HG03354 (cell line): ENCODE measurements around the gene CRAT.
"Not testable (repeated sequence)": the region's sequence is repeated elsewhere in the genome, so short reads cannot be mapped to it uniquely, and the experiment has no call there.

Source experiments
- ATAC-seq: cut with Tn5 transposase; IDR thresholded peaks from one replicate; pipeline ENCODE4 v1.9.1; 2021; ENCODE audit warnings: mild to moderate bottlenecking; ENCODE audit not compliant: unreplicated experiment, poor library complexity, severe bottlenecking

CRAT gene

DNA sequence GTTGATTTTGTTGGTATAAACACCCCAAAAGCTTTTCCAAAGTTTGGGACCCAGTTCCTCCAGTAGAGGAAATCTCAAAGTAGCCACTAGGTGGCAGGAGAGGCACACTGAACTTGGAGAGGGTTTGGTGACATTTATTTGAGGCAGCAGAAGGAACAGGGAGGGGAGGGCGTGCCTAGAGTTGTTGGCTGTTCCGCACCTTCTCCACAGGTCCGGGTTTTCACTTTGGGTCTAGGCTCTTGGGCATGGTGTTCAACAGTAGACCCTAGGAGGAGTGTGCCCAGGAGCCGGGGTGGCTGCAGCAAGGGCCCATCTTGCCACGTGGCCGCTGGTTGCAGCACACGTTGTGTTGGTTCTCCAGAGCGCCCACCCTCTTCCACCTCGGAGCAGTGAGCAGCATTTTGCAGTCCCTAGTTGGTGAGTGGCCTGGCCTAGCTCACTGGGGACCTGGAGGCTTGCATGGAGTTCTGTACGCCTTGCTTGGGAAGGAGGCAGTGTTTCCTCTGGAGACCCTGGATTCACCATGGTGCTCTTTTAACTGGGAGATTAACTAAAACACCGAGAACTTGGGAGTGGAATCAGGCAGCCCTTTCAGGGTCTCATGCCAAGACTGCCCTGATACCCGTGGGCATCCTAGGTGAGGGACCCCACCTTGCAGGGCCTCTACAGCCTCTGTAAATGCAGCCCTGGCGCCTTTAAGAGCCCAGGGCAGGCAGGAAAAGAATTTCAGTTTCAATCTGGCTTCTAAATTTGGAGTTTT lies 28.8 kb upstream of the CRAT start:
- ATAC-seq, result peak; percentile 37

DNA sequence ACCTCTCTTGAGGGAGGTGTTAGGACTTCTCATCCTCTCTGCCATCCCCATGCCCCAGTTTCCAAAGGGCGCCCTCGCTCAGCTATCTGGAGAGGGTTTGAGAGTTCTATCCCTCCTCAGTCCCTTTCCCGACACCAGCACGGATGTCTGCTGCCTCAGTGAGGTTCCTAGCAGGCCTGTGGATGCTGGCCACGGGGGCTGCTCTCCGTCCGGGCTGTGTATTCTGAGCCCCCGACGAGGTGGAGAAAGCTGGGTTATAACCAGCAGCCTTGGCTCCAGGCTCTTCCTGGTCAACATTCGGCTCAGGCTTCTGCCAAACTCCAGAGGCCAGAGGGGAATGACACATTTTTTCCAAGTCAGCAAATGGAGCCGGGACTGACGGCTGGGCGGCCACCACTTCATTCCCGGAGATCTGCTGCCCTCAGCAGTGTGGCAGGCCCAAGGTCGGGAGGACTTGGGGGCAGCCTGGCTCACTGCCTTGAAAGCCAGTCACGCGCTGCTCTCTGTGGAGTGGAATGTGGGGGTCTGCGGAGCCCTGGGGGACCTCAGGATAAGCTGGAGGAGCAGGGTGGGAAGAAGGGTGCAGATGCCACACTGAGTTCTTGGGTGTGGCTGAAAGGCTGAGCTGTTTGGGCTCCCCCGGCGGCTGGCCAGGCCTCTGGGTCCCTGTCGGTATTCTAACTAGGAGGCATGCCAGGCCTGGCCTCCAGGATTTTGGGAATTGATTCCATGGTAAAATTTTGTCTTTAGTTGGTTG lies 28.1 kb upstream of the CRAT start:
- no peak for ATAC-seq

DNA sequence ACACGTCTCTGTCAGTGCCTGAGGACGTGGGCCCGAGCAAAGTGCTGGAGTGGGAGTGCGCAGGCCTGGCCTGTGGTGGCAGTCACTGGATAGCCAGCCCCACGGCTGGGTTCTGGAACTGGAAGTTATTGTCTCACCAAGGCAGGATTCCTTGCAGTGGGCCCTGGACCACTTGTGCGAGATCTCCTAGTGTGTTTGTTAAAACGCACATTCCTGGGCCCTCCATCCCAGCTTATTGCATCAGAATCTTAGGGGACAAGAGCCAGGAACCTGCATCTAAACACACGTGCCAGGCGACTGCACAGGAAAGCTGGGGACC lies 27.5 kb upstream of the CRAT start:
- ATAC-seq, result no peak

DNA sequence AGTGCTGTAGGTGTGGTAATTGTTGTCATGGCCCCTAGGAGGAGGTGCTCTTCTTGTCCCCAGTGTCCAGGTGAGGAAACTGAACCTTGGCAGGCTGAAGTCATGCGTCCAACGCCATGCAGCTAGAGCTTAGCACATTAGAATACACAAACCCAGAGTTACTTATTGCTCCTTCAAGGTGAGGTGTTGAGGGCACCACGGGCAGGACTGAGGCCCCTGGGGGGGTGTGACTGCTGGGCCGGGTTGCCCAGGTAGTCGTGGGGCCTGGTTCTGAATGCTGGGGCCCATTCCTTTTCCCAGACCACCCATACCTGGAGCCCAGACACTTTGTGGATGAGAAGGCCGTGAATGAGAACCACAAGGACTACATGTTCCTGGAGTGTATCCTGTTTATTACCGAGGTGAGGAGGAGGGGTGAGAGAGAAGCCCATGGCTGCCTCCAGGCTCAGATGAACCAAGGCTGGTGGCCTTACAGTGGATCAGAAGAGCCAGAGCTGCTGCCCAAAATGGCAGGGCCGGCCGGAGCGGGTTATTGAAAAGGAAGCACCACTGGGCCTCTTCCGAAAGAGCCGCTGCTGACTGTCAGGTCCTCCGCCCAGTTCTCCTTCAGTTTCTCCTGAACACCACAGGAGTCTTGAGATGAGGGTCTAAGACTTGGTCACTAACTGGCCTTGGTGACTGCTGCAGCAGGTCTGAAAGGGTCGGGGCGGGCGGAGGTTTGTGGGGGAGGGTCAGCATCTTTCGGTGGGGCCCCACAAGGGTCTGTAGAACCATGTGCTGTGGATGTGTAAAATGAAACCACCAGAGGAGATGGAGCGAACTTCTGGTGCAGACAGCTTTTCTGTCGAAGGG lies 26.9 kb upstream of the CRAT start:
- no peak for ATAC-seq

DNA sequence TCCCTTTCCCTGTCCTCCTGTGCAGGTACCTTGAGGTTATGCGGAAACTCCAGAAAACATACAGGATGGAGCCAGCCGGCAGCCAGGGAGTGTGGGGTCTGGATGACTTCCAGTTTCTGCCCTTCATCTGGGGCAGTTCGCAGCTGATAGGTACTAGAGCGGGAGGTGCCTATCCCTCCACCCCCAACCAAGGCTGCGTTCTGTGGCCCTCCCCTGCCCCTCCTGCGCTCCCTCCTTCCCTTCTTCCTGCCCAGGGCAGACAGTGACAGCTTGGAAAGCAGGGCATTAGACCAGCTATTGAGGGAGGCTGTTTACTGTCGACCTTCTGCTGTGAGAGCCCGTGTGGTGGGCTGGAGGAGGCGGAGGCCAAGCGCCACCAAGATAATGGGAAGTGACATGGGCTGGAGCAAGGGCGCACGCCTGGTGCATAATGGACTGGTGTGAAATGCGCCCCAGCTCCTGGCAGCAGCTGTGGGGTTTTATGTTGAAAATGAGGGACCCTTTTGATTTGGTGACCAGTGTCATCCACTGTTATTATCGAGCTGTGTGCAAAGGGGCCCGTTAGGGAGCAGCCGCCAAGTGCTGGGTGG lies 25.9 kb upstream of the CRAT start:
- ATAC-seq, result no peak

GRCh38 chr9:129135476-129135875 lies 24.9 kb upstream of the CRAT start:
- ATAC-seq, result no peak

- ATAC-seq, result no peak
Observed at GRCh38 chr9:129133082-129133481, 22.5 kb upstream of the CRAT start.

DNA sequence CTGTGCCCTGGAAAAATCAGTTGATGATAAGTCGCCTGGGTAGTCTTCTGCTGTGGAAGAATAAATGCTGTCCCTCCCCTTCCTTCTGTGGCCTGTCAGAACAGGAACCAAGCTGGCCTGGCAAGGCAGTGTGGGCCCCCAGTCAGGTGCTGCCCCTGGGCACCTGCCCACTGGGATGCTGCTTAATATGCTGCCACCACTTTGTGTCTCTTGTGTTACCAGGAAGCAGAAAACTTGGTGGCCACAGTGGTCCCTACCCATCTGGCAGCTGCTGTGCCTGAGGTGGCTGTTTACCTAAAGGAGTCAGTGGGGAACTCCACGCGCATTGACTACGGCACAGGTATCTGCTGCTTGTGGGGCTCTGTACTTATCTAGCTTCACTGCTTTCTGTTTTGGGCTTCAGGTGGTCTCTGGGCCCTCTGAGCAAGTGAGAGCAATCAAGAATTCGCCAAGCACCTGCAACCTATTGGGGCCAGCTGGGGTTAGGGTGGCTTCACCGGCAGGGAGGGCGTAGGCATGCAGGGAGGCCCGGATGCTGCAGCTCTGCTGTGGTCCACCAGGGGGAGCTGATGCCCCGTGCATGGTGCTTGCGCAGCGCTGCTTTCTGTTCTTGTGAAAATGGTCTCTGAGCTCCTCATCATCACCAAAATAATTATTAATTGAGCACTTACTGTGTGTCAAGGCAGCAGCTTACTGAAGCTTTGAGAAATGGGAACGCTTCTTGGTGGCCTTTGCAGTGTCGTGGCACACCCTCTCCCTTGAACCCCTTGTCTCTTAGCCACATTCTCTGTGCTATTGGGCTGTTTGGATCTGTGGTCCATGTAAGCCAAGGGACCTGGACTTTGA lies 20.9 kb upstream of the CRAT start:
- peak; percentile 75 for ATAC-seq

GRCh38 chr9:129130791-129131190 lies 20.2 kb upstream of the CRAT start:
- ATAC-seq, result no peak

DNA sequence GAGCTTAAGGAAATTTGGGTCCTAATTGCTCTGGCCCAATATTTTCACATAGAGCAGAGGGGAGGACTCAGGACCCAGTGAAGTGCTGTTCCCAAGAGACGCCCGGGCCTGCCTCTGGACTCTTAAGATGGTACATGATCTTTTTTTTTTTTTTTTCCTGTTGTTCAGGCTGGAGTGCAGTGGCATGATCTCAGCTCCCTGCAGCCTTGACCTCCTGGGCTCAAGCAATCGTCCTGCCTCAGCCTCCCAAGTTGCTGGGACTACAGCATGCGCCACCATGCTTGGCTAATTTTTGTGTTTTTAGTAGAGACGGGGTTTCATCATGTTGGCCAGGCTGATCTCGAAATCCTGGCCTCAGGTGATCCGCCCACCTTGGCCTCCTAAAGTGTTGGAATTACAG lies 19.7 kb upstream of the CRAT start:
- not testable (repeated sequence) for ATAC-seq

GRCh38 chr9:129128689-129129088 lies 18.1 kb upstream of the CRAT start:
- no peak for ATAC-seq

DNA sequence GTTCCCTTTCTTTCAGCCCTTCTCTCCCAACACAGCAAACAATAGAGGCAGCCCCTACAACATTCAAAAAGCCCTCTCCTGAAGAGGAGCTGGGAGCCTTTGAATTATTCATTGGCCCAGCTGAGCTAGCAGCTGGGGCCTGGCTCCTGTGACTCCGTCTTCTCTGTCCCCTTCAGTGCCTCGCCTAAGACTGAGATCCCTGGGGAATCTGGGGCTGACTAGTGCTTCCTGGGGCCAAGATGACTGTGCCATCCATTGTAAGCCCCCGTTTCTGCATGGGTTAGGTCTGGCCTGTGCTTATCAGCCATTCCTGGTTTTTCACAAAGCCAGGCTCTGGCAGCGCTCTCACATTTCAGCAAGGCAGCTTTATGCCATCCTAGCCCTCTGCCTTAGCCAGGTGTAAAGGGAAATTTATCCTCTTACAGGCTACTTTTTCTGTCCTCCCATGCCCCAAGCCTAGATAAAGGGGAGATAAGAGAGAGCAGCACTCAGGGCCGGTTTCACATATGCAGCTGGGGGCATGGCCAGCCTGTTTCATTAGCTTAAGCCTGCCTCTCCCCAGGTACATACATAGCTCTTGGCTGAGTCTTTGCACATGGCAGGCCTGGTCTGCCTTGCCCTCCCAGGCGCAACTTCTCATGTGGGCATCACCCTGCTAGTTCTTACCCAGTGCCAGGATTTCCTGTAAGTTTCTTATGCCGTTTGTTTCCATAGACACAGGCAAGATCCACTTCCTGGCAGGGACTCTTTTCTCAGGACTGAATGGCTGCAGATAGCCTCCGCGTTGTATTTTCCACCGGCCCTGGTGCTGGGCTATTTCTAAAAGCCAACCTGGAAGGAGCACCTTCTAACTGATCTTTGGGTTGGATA lies 16.4 kb upstream of the CRAT start:
- ATAC-seq, result no peak

DNA sequence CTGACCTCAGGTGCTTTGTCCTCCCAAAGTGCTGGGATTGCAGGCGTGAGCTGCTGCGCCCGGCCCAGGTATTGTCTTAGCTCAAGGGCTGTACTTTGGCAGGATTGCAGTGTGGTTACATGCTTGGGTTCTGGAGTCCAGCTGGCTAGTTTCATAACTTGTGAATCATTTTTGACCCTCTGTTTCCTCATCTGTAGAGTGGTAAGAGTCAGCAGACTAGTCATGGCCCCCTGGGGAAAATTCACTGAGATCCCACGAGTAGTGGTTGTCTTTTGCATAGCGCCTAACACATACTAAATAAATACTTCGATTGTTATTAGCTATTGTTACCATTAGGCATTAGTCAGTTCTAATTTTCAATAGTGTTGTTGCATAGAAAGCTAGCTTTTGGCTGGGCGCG lies 14.9 kb upstream of the CRAT start:
- no peak for ATAC-seq

DNA sequence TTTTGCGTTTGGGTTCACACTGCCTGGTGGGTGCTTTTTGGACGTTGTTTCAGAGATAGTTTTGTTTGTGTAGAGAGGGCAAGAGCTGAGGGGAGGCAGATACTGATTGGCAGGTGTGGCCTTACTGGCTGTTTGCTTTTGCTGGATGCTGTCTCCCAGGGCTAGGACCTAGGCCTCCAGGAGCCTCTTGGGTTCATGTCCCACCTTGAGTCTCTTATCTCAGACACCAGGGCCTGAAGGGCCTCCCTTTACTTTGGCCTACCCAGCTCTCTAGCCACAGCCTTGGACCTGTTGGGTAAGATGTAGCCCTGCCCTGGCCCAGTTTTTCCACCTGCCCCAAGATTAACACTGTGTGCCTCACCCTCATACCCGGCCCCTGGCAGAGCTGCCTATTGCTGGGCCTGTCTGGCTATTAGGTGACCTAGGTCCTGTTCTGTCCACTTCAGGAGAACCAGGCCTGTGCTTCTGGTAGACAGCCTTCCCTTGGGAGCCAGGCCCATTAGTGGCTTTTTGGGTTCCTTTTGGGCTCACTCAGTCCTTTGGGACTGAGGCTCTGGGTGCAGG lies 14.0 kb upstream of the CRAT start:
- no peak for ATAC-seq

DNA sequence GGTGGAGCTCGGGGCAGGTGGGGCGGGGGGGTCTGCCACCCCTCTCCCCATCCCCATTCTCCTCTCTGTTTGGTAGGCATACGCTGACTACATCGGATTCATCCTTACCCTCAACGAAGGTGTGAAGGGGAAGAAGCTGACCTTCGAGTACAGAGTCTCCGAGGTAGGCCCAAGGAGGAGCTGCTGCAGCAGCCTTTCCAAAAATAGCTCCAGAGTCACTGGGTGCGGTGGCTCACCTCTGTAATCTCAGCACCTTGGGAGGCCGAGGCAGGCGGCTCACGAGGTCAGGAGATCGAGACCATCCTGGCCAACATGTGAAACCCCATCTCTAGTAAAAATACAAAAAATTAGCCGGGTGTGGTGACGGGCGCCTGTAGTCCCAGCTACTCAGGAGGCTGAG lies 12.4 kb upstream of the CRAT start:
- not testable (repeated sequence) for ATAC-seq

- no peak for ATAC-seq
Observed at GRCh38 chr9:129122133-129122532, 11.5 kb upstream of the CRAT start.

- no peak for ATAC-seq
Observed at GRCh38 chr9:129121483-129121882, 10.9 kb upstream of the CRAT start.

GRCh38 chr9:129118799-129119198 lies 8.2 kb upstream of the CRAT start:
- ATAC-seq, result no peak
